DOHH2 (cell line): ENCODE data around the gene GATA5.

Source experiments
- EZH2phosphoT487 ChIP-seq: fragments of 200-600 bp; sonication (generic); IDR thresholded peaks from 2 replicates; pipeline ENCODE4 v1.6.1; 2017; ENCODE audit warnings: borderline replicate concordance, mild to moderate bottlenecking, antibody characterized with exemption, low read length, moderate library complexity, mixed read lengths
- TF ChIP-seq, protein P1 (sequence below): fragments of 200-600 bp; sonication (generic); IDR thresholded peaks from one replicate; pipeline ENCODE4 v1.5.1; 2014; ENCODE audit warnings: antibody characterized with exemption, mild to moderate bottlenecking, low read depth, low read length; ENCODE audit not compliant: poor library complexity, severe bottlenecking

DNA sequence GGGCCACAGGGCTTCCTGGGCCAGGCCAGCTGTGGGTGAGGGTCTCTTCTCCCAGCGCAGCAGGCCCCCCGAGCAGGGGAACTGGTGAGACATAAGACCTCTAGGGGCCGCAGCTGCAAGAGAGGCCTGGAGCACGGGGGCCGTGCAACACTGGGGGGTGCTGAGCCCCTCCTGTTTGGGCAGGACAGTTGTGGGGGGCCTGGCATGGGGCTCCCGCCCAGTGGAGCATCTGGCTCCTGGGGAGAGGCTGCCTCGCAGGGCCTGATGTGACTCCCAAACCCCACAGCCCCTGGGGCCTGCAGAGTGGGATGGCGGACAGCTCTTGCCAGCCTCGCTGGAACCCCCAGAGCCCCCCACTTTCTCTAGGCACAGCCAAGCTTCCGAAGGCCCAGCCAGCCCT, 16.9 kb upstream of the GATA5 start:
- TF ChIP-seq, protein P1, sequence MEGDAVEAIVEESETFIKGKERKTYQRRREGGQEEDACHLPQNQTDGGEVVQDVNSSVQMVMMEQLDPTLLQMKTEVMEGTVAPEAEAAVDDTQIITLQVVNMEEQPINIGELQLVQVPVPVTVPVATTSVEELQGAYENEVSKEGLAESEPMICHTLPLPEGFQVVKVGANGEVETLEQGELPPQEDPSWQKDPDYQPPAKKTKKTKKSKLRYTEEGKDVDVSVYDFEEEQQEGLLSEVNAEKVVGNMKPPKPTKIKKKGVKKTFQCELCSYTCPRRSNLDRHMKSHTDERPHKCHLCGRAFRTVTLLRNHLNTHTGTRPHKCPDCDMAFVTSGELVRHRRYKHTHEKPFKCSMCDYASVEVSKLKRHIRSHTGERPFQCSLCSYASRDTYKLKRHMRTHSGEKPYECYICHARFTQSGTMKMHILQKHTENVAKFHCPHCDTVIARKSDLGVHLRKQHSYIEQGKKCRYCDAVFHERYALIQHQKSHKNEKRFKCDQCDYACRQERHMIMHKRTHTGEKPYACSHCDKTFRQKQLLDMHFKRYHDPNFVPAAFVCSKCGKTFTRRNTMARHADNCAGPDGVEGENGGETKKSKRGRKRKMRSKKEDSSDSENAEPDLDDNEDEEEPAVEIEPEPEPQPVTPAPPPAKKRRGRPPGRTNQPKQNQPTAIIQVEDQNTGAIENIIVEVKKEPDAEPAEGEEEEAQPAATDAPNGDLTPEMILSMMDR, result no peak
- no peak for TF ChIP-seq EZH2phosphoT487
